Spinal cord (tissue), 10 donors: ENCODE data around the gene FGF19. TPM values are rescaled to one million over a fixed set of nuclear protein-coding genes. Genes with fewer than 3 reads are reported as not detected.

Source experiments
- DNase-seq, 6 donors: peaks; one replicate each; pipeline versions ENCODE4 v3.0.0 to v3.0.0-alpha.2; 2013 to 2015; ENCODE audit warnings: low spot score in 6 of 6, low read depth in 4 of 6
- H3K27ac ChIP-seq: one replicate; pipeline ENCODE4 v1.5.1; 2013; ENCODE audit warnings: low read depth, low read length, control low read depth
- H3K27me3 ChIP-seq: one replicate; pipeline ENCODE4 v1.6.1; 2013; ENCODE audit warnings: low read length; ENCODE audit not compliant: control insufficient read depth, insufficient read depth
- H3K36me3 ChIP-seq: one replicate; pipeline ENCODE4 v1.6.1; 2013; ENCODE audit warnings: low read length; ENCODE audit not compliant: control insufficient read depth, insufficient read depth
- H3K4me1 ChIP-seq: one replicate; pipeline ENCODE4 v1.6.1; 2013; ENCODE audit warnings: low read length; ENCODE audit not compliant: control insufficient read depth, insufficient read depth
- H3K4me3 ChIP-seq: one replicate; pipeline ENCODE4 v1.5.1; 2013; ENCODE audit warnings: low read depth, low read length, control low read depth
- H3K9me3 ChIP-seq: one replicate; pipeline ENCODE4 v1.6.1; 2013; ENCODE audit warnings: low read length; ENCODE audit not compliant: control insufficient read depth, insufficient read depth
- WGBS: methylation state at CpG from one replicate; pipeline ENCODE4 v1.1.5; 2013; ENCODE audit warnings: missing lambda C conversion rate; ENCODE audit not compliant: insufficient coverage; 5-methylcytosine and 5-hydroxymethylcytosine counted together
- polyA plus RNA-seq, 2 donors: library from polyadenylated mRNA; unstranded; fragments of 120-200 nt; gene quantifications; one replicate each; pipeline ENCODE4 v1.2.1, GENCODE V29; 2013; ENCODE audit not compliant: insufficient read length in 2 of 2
- total RNA-seq, 2 donors: library from RNA; depleted of rRNA in 1 of 2; stranded (reverse); fragments of 120-200 nt in 1 of 2; fragments of >200 nt in 1 of 2; gene quantifications; one replicate each; pipeline versions ENCODE4 v1.2.3 to v1.2.4, GENCODE V29; 2013 to 2014
- donor health status: healthy.

FGF19 gene
- total and polyA plus RNA-seq, 4 donors, result 0.44 to 0.48 TPM; not detected in 2

- Histone ChIP-seq H3K4me3 (no peak overlapping the region), H3K9me3 (no peaks in the 10 kb centered on the region), H3K4me1 (peaks cover 19% of the 10 kb centered on the region), H3K27ac (no peak overlapping the region), H3K27me3 (no peaks in the 10 kb centered on the region), H3K36me3 (peaks cover 63% of the 10 kb centered on the region)
- no peak for DNase-seq
- WGBS, result 79% methylated on average over 31 of the region's 38 CpGs
Measured at GRCh38 chr11:69654001-69654659, 49.7 kb downstream of the FGF19 start.

DNA sequence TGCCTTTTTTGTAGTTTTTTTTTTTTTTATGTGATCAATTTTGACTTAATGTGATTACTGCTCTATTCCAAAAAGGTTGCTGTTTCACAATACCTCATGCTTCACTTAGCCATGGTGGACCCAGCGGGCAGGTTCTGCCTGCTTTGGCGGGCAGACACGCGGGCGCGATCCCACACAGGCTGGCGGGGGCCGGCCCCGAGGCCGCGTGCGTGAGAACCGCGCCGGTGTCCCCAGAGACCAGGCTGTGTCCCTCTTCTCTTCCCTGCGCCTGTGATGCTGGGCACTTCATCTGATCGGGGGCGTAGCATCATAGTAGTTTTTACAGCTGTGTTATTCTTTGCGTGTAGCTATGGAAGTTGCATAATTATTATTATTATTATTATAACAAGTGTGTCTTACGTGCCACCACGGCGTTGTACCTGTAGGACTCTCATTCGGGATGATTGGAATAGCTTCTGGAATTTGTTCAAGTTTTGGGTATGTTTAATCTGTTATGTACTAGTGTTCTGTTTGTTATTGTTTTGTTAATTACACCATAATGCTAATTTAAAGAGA lies 50.3 kb downstream of the FGF19 start:
- WGBS, result 91% methylated on average over 13 of the region's 23 CpGs
- no peak overlapping the region for H3K27ac ChIP-seq
- no peak for DNase-seq
- H3K36me3 ChIP-seq, result peaks cover 66% of the 10 kb centered on the region
- H3K4me1 ChIP-seq, result peaks cover 17% of the 10 kb centered on the region
- H3K27me3 ChIP-seq, result no peaks in the 10 kb centered on the region
- H3K9me3 ChIP-seq, result no peaks in the 10 kb centered on the region
- no peak overlapping the region for H3K4me3 ChIP-seq

GRCh38 chr11:69652999-69653398 lies 50.8 kb downstream of the FGF19 start:
- peaks cover 67% of the 10 kb centered on the region for H3K36me3 ChIP-seq
- H3K27me3 ChIP-seq, result no peaks in the 10 kb centered on the region
- no peak overlapping the region for H3K27ac ChIP-seq
- WGBS, result 76% methylated on average over 8 of the region's 11 CpGs
- peaks cover 17% of the 10 kb centered on the region for H3K4me1 ChIP-seq
- no peaks in the 10 kb centered on the region for H3K9me3 ChIP-seq
- DNase-seq, result no peak
- H3K4me3 ChIP-seq, result no peak overlapping the region

GRCh38 chr11:69651834-69652620 lies 51.8 kb downstream of the FGF19 start:
- Histone ChIP-seq H3K27me3 (peaks cover 6% of the 10 kb centered on the region), H3K27ac (no peak overlapping the region), H3K4me3 (no peak overlapping the region), H3K36me3 (peaks cover 70% of the 10 kb centered on the region), H3K4me1 (peaks cover 18% of the 10 kb centered on the region), H3K9me3 (no peaks in the 10 kb centered on the region)
- 88% methylated on average over 4 of the region's 15 CpGs for WGBS
- DNase-seq, result no peak

GRCh38 chr11:69650832-69651344 lies 52.9 kb downstream of the FGF19 start:
- DNase-seq, result no peak
- peaks cover 16% of the 10 kb centered on the region for H3K27me3 ChIP-seq
- peaks cover 30% of the 10 kb centered on the region for H3K4me1 ChIP-seq
- no peak overlapping the region for H3K27ac ChIP-seq
- H3K36me3 ChIP-seq, result peaks cover 78% of the 10 kb centered on the region
- 91% methylated on average over 19 of the region's 23 CpGs for WGBS
- H3K4me3 ChIP-seq, result no peak overlapping the region
- H3K9me3 ChIP-seq, result no peaks in the 10 kb centered on the region

GRCh38 chr11:69650081-69650831 lies 53.6 kb downstream of the FGF19 start:
- Histone ChIP-seq H3K36me3 (peaks cover 77% of the 10 kb centered on the region), H3K9me3 (no peaks in the 10 kb centered on the region), H3K4me1 (peaks cover 36% of the 10 kb centered on the region), H3K4me3 (no peak overlapping the region), H3K27me3 (peaks cover 22% of the 10 kb centered on the region), H3K27ac (no peak overlapping the region)
- DNase-seq, result no peak
- 73% methylated on average over 20 of the region's 24 CpGs for WGBS

GRCh38 chr11:69649576-69649900 lies 54.3 kb downstream of the FGF19 start:
- Histone ChIP-seq H3K9me3 (no peaks in the 10 kb centered on the region), H3K4me1 (peaks cover 43% of the 10 kb centered on the region), H3K27me3 (peaks cover 28% of the 10 kb centered on the region), H3K36me3 (peaks cover 79% of the 10 kb centered on the region), H3K4me3 (no peak overlapping the region), H3K27ac (no peak overlapping the region)
- 90% methylated on average over 10 of the region's 10 CpGs for WGBS
- no peak for DNase-seq

DNA sequence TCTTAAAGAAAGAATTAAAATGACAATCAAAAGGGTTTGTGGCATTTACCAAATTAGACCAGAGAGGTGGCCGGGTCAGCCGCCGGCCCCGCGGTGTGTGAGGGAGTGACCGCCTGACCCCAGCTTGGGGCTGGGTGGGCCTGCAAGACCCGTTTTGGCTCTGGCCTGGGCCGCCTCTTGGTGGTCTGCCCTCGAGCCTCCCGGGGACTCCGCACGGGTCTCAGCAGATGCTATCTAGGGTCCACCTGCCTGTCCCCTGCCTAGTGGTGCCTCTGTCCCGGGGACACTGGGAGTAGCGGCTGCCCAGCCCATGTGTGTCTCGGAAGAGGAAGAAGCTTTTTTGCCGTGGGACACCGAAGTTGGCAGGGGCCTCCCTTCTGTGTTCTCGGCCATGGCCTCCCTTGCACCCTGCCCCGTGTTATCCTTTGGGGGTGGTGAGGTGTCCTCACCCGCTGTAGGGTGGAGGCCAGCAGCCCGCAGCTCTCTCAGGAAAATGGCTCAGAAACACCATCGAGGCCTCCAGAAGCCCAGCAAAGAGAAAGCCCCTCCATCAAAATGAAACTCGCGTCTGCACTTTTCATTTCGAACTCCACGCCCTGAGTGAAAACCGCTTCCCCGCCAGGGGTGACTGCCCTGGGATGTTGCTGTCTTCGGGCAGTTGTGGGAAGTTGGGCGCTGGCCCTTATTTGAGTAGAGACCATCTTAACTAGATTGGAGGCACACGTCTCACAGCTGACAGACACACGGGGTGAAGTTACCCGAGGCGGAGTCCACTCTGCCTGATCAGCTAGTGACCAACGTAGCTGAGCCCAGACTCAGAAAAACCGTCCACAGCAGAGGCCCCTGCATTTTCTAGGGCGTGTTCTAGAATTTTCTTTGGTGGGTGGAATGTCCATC lies 54.9 kb downstream of the FGF19 start:
- Histone ChIP-seq H3K36me3 (peaks cover 79% of the 10 kb centered on the region), H3K27me3 (peaks cover 28% of the 10 kb centered on the region), H3K27ac (no peak overlapping the region), H3K4me3 (no peak overlapping the region), H3K9me3 (no peaks in the 10 kb centered on the region), H3K4me1 (peaks cover 49% of the 10 kb centered on the region)
- 74% methylated on average over 33 of the region's 37 CpGs for WGBS
- DNase-seq, result no peak
